Muscle layer of duodenum (tissue), 2 donors: ENCODE measurements around the gene CDC5L.
A peak's percentile ranks its signal among the peaks of the same experiment; 100 is the strongest.

Experiments
- H3K27ac ChIP-seq: one replicate; pipeline ENCODE4 v1.7.0; 2013; ENCODE audit warnings: mild to moderate bottlenecking, low read length
- H3K27me3 ChIP-seq: one replicate; pipeline ENCODE4 v1.7.0; 2013; ENCODE audit warnings: low read depth, mild to moderate bottlenecking, control low read depth, low read length
- H3K36me3 ChIP-seq, 2 donors: one replicate each; pipeline ENCODE4 v1.7.0; 2013; ENCODE audit warnings: low read length in 2 of 2, control low read depth in 1 of 2, mild to moderate bottlenecking in 1 of 2; ENCODE audit not compliant: insufficient read depth in 2 of 2, control insufficient read depth in 1 of 2
- H3K4me1 ChIP-seq, 2 donors: one replicate each; pipeline ENCODE4 v1.7.0; 2013; ENCODE audit warnings: low read length in 2 of 2, mild to moderate bottlenecking in 2 of 2, control low read depth in 1 of 2, moderate library complexity in 1 of 2; ENCODE audit not compliant: insufficient read depth in 2 of 2, control insufficient read depth in 1 of 2
- H3K4me3 ChIP-seq, 2 donors: one replicate each; pipeline ENCODE4 v1.7.0; 2013; ENCODE audit warnings: low read length in 2 of 2, low read depth in 1 of 2, mild to moderate bottlenecking in 1 of 2
- H3K9me3 ChIP-seq, 2 donors: one replicate each; pipeline ENCODE4 v1.7.0; 2013; ENCODE audit warnings: low read length in 2 of 2, control low read depth in 1 of 2, mild to moderate bottlenecking in 1 of 2; ENCODE audit not compliant: control insufficient read depth in 1 of 2
- donor health status: healthy.

The CDC5L gene

GRCh38 chr6:44478158-44478557 lies 90.7 kb downstream of the CDC5L start:
- Histone ChIP-seq H3K36me3 (no peaks in the 10 kb centered on the region), H3K27me3 (no peaks in the 10 kb centered on the region), H3K27ac (no peak overlapping the region), H3K4me1 (no peaks in the 10 kb centered on the region), H3K9me3 (no peaks in the 10 kb centered on the region), H3K4me3 (no peak overlapping the region)

- Histone ChIP-seq H3K9me3 (no peaks in the 10 kb centered on the region), H3K4me1 (no peaks in the 10 kb centered on the region), H3K4me3 (no peak overlapping the region), H3K27me3 (no peaks in the 10 kb centered on the region), H3K27ac (no peak overlapping the region), H3K36me3 (no peaks in the 10 kb centered on the region)
These were observed 91.2 kb downstream of the CDC5L start for GRCh38 chr6:44478591-44479254.

DNA sequence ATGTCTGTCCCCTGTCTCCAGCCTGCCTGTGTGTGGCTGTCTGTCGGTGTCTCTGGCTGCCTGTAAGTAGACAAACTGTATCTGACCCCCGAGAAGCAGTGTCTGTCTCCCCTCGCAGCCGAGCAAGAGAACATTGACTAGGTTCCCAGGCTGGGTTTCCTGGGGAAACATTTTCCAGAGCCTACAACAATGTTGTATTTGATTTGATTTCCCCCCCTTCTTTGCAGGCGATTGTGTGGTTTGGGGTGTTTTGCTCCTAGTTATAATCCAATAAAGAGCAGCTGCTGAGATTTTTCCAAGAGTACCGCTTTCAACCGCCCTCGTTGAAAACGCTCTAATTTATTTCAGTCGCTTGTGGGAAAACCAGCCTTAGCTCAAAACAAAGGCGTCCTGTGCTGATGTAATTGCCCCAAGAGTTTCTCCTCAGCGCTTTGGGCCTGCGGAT lies 92.6 kb downstream of the CDC5L start:
- Histone ChIP-seq H3K27me3 (no peaks in the 10 kb centered on the region), H3K36me3 (no peaks in the 10 kb centered on the region), H3K27ac (no peak overlapping the region), H3K9me3 (no peaks in the 10 kb centered on the region), H3K4me3 (no peak overlapping the region), H3K4me1 (no peaks in the 10 kb centered on the region)

GRCh38 chr6:44481056-44481455 lies 93.5 kb downstream of the CDC5L start:
- Histone ChIP-seq H3K27me3 (no peaks in the 10 kb centered on the region), H3K36me3 (no peaks in the 10 kb centered on the region), H3K4me1 (no peaks in the 10 kb centered on the region), H3K27ac (no peak overlapping the region), H3K9me3 (no peaks in the 10 kb centered on the region), H3K4me3 (no peak overlapping the region)

DNA sequence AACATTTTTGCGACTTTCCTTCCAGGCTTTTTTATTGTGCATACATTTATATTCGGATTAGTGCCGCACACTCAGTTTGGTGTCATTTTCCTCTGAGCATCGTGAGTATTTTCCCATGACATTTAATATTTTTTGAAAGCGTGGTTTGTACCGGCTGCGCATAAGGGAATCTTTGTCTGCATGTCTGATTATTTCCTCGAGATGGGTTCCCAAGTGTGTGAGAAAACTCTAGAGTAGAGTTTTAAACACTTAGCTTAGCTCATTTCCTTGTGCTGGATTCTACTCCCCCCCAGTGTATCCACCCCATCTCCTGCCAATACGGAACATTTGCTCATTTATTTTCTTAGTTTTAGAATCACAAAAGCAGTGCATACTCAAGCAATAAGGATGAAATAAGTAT lies 94.3 kb downstream of the CDC5L start:
- no peak overlapping the region for H3K4me3 ChIP-seq
- no peaks in the 10 kb centered on the region for H3K4me1 ChIP-seq
- no peaks in the 10 kb centered on the region for H3K27me3 ChIP-seq
- no peak overlapping the region for H3K27ac ChIP-seq
- no peaks in the 10 kb centered on the region for H3K9me3 ChIP-seq
- no peaks in the 10 kb centered on the region for H3K36me3 ChIP-seq

GRCh38 chr6:44485601-44486401 lies 98.3 kb downstream of the CDC5L start:
- H3K27me3 ChIP-seq: no peaks in the 10 kb centered on the region
- no peaks in the 10 kb centered on the region for H3K36me3 ChIP-seq
- H3K4me1 ChIP-seq: peaks cover 0 to 7% of the 10 kb centered on the region in 2 donors
- no peak overlapping the region for H3K4me3 ChIP-seq
- H3K9me3 ChIP-seq: no peaks in the 10 kb centered on the region
- no peak overlapping the region for H3K27ac ChIP-seq

DNA sequence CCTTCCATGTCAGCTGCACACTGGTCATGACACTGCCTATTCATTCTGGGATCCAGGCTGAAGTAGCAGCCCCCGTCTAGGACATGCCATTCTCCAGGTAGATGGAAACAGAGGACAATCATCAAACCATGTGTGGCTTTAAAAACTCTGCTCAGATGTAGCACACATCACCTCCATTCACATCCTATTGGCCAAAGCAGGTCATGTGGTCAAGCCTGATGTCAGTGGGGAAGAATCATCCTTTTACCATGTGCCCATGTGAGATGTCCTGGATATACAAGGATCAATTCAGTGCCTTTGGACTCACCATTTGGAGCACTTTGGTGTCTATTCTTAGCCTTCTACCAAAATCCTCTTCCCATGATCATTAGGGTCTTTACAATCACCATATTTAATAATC lies 99.5 kb downstream of the CDC5L start:
- Histone ChIP-seq H3K27ac (no peak overlapping the region), H3K27me3 (no peaks in the 10 kb centered on the region), H3K4me3 (no peak overlapping the region), H3K4me1 (peaks cover 0 to 7% of the 10 kb centered on the region in 2 donors), H3K9me3 (no peaks in the 10 kb centered on the region), H3K36me3 (no peaks in the 10 kb centered on the region)

- no peaks in the 10 kb centered on the region for H3K27me3 ChIP-seq
- no peak overlapping the region for H3K27ac ChIP-seq
- H3K36me3 ChIP-seq: no peaks in the 10 kb centered on the region
These were observed 100.1 kb downstream of the CDC5L start for GRCh38 chr6:44487586-44487985.

DNA sequence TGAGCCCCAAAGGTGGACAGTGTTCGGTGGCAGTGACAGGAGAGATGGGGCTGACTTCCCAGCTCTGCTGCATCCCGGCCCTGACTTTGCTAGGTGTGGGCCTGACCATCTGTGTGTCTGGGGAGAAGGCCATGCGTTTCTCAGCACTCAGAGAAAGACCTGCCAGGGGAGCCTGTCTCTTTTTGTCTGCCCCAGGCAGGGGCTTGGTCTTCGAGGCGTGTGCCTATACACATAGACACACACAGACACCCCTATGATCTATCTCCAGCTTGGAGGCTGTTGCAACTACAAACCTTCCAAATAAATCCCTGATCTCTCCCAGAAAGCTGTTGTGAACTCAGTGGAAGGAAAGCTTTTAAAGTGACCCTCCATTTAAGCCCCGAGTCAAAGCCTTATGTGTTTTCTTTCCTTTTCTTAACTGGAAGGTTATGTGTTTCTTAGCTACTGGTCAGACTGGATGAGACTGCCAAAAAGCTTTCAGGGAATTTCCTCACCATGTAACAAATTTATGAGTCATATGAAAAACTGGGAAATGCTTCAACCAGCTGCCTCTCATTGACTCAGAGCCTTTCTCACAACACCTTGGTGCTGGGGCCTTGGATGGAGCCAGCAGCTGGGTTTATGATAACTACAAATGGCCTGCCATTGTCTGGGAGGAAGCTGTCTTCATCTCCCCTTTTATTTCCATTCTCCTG lies 102.6 kb downstream of the CDC5L start:
- H3K27me3 ChIP-seq: no peaks in the 10 kb centered on the region
- peaks cover 0 to 7% of the 10 kb centered on the region in 2 donors for H3K4me1 ChIP-seq
- no peaks in the 10 kb centered on the region for H3K9me3 ChIP-seq
- no peak overlapping the region for H3K4me3 ChIP-seq
- H3K27ac ChIP-seq: peak overlapping the region; percentile 64
- no peaks in the 10 kb centered on the region for H3K36me3 ChIP-seq

More at GRCh38 chr6:44487586-44487985, 100.1 kb downstream of the CDC5L start:
- no peaks in the 10 kb centered on the region for H3K9me3 ChIP-seq
- peaks cover 0 to 7% of the 10 kb centered on the region in 2 donors for H3K4me1 ChIP-seq
- no peak overlapping the region for H3K4me3 ChIP-seq

GRCh38 chr6:44493132-44493531 lies 105.6 kb downstream of the CDC5L start:
- no peak overlapping the region for H3K27ac ChIP-seq
- H3K4me1 ChIP-seq: peaks cover 0 to 7% of the 10 kb centered on the region in 2 donors
- no peaks in the 10 kb centered on the region for H3K36me3 ChIP-seq
- H3K9me3 ChIP-seq: no peaks in the 10 kb centered on the region
- no peaks in the 10 kb centered on the region for H3K27me3 ChIP-seq
- no peak overlapping the region for H3K4me3 ChIP-seq

DNA sequence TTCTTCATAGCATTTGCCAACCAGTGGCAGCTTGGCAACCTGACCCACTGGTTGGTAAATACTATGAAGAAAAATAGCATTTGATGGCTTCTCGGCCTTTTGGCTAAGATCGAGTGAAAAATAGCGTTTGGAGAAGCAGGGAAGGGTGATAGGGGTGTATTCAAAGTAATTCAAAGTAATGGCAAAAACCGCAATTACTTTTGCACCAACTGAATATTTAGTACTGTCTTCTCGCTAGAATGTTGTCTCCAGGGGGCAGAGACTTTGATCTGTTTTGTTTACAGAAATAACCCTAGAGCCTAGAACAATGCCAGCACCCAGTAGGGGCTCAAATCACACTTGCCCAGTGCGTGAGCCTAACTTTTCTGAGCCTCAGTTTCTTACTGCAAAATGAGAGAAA lies 106.1 kb downstream of the CDC5L start:
- H3K27me3 ChIP-seq: no peaks in the 10 kb centered on the region
- H3K9me3 ChIP-seq: no peaks in the 10 kb centered on the region
- H3K4me3 ChIP-seq: no peak overlapping the region
- no peak overlapping the region for H3K27ac ChIP-seq
- H3K36me3 ChIP-seq: no peaks in the 10 kb centered on the region
- peaks cover 0 to 7% of the 10 kb centered on the region in 2 donors for H3K4me1 ChIP-seq
